Left lobe of liver (tissue), 2 donors: ENCODE data around the gene GSTO1. TPM values are rescaled to one million over a fixed set of nuclear protein-coding genes. Genes with fewer than 3 reads are reported as not detected.
"Not testable (repeated sequence)": the region's sequence is repeated elsewhere in the genome, so short reads cannot be mapped to it uniquely, and the experiment has no call there.

Experiments used
- ATAC-seq: fragments of 200-7000 bp; cut with Tn5 transposase; one replicate; pipeline ENCODE4 v1.9.1; 2020; ENCODE audit warnings: mild to moderate bottlenecking, moderate library complexity
- DNase-seq: peaks from one replicate; pipeline ENCODE4 v3.0.0-alpha.2; 2020; ENCODE audit warnings: low spot score
- total RNA-seq: library from RNA; stranded (reverse); gene quantifications from one replicate; pipeline ENCODE4 v1.2.1, GENCODE V29; 2021
- donor health status: DM: no; HTN: no; CAD: no; lungs with moderate emphysema.
- donor health status: DM: no; HTN: yes; CAD: no.

Gene GSTO1
- total RNA-seq, 1 donor from 2014 or later: 194 TPM

DNA sequence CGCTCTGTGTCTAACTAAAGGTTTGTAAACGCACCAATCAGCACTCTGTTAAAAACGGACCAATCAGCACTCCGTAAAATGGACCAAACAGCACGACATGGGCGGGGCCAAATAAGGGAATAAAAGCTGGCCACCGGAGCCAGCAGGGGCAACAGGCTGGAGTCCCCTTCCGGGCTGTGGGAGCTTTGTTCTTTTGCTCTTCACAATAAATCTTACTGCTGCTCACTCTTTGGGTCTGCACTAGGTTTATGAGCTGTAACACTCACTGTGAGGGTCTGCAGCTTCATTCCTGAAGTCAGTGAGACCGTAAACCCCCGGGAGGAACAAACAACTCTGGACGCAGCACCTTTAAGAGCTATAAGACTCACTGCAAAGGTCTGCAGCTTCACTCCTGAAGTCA is 5.8 kb upstream of the GSTO1 start:
- DNase-seq, ATAC-seq: not testable (repeated sequence)

DNA sequence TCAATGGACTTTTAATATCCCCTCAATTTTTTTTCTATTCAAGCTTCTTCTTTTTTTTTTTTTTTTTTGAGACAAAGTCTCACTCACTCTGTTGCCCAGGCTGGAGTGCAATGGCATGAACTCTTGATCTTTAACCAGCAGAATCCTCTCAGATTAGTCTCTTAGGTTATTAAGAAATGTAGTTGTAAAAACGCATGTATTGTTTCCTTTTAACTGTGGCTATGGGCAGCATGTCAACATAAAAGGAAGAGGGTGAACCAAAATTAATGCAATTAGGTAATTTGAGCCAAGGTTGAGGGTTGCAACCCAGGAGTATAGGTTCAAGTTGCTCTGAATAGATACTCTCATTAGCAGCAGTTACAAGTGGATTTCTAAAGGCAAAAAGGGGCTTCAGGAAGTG is 4.3 kb upstream of the GSTO1 start:
- no peak for ATAC-seq

DNA sequence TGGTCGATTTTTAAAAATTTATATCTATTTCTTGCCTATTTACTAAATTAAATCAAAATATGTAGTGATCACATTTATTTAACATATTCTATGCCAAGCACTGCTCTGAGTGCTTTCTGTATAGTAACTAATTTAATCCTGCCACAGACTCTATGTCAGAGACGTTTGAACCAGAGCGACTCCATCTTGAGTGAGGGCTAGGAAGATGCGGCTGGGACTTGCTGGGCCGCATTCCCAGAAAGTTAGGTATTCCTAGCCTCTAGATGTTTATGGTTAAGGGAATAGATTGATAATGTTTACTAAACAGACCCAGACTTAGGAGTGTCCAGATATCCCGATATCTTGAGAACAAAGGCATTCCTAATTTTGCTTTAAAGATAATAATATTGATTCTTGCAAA is 3.2 kb upstream of the GSTO1 start:
- ATAC-seq: no peak

More for the DNA sequence above, 4.3 kb upstream of the GSTO1 start:
- no peak for DNase-seq

DNA sequence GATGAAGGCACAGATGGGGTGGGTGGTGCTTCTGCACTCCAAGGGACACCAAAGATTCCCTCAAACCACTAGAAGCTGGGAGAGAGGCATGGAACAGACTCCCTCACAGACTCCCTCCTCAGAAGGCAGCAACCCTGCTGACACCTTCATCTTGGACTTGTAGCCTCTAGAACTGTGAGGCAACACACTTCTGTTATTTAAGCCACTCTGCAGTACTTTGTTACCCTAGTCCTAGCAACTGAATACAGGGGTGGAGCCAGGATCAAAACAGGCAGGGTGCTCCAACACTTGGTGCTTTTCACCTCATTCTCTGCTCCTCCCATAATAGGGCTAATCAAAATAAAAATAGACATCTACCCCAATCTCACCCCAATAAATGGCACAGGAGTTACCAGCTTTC is 2.3 kb upstream of the GSTO1 start:
- ATAC-seq: no peak

More for the DNA sequence above, 3.2 kb upstream of the GSTO1 start:
- no peak for DNase-seq

DNA sequence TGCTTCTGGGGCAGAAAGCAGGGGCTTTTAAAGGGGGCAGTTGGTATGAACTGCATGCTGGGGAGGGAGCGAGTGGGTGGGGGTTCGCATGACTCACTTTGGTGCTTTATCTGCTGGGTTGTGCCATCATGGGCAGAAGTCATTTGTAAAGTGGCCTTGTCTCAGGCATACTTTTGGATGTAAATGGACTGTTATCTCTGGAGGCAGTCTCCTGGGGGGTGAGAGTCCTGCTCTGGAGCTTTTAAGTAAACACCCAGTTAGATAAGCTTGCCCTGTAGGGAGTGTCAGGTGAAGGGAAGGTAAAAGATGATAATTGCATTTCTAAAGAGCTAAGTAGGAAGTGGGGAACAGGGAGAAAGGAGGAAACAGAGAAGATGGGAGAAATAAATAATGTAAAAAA is 1.6 kb upstream of the GSTO1 start:
- ATAC-seq: peak; percentile 55

More for the DNA sequence above, 2.3 kb upstream of the GSTO1 start:
- DNase-seq: no peak

GRCh38 chr10:104253606-104254410 is 884 bp upstream of the GSTO1 start:
- no peak for ATAC-seq
- no peak for DNase-seq

More for the DNA sequence above, 1.6 kb upstream of the GSTO1 start:
- peak; percentile 65 for DNase-seq

GRCh38 chr10:104255311-104255981 is 754 bp downstream of the GSTO1 start:
- ATAC-seq (peak; percentile 38), DNase-seq (no peak)

- ATAC-seq (peak; percentile 62), DNase-seq (no peak)
These were observed 1.8 kb downstream of the GSTO1 start for GRCh38 chr10:104256335-104256961.

DNA sequence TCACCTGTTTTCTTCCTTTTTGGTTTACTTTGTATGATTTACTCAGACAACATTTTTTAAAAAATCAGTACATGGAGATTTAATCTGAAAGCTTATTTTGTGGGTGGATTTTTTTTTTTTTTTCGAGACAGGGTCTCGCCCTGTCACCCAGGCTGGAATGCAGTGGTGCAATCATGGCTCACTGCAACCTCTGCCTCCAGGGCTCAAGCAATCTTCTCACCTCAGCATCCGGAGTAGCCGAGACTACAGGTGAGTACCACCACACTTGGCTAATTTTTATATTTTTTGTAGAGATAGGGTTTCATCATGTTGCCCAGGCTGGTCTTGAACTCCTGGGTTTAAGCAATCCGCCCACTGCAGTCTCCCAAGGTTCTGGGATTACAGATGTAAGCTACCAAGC is 2.5 kb downstream of the GSTO1 start:
- ATAC-seq (no peak), DNase-seq (no peak)

- no peak for DNase-seq
- ATAC-seq: peak; percentile 12
These were observed 3.5 kb downstream of the GSTO1 start for GRCh38 chr10:104258209-104258608.

DNA sequence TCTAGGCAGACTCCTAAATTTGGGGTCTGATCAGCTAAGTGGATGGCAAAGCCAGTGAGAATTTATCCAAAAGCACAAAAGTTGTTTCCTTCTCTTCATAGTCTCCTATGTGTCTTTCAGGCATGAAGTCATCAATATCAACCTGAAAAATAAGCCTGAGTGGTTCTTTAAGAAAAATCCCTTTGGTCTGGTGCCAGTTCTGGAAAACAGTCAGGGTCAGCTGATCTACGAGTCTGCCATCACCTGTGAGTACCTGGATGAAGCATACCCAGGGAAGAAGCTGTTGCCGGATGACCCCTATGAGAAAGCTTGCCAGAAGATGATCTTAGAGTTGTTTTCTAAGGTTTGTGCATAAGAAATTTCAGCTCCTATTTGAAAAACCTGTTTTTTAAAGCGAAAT is 4.8 kb downstream of the GSTO1 start:
- DNase-seq (no peak), ATAC-seq (no peak)

DNA sequence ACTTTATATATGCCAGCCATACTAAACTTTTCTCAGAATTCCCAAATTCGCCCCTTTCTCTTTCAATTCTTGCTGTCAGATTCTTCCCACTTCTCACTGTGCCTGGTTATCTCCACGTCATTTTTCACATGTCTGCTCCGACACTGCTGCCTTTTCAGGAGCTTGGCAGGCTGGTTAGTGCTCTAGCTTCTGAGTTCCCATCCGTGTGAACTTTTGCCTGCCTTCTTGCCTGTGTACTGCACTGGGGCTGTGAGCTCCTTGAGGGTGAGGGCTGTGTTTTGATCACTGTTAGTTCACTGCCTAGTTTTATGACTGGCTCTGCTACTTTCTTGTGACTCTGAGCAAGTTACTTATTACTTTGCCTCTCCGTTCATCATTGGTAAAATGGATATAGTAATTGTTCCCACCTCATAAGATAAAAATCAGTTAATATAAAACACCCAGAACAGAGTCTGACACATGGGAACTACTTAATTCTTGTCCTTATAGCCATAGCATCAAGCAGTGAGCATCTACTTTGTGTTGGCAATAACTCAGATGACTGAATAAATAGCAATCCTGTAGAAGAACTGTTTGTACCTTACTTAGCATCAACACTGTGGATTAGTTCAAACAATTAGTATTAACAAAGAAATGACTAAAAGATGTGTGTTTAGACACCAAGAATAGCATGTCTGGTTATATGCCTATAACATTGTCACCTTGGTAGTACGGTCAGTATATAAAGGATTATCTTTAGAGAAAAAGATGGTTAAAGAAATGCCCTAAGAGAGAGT is 5.5 kb downstream of the GSTO1 start:
- ATAC-seq: no peak
- DNase-seq: no peak

- no peak for ATAC-seq
- no peak for DNase-seq
These were observed 6.1 kb downstream of the GSTO1 start for GRCh38 chr10:104260775-104261115.

DNA sequence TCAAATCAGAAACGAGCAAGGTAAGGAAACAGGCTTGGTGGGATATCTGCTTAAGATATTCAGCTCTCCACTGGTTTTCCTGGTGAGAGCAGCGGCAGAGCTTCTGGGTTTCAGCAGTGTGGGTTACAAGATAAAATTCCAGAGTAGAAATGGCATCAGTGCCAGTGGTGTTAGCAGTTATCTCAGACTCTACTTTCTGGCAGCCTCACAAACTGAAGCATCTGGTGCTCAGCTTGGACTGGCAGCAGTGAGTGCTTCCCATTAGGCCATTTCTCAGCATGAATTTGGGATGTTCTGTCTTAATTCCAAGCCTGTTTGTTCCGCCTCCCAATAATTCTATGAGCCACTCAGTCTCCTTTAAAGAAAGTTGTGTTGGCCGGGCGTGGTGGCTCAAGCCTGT is 7.4 kb downstream of the GSTO1 start:
- ATAC-seq (no peak), DNase-seq (no peak)

DNA sequence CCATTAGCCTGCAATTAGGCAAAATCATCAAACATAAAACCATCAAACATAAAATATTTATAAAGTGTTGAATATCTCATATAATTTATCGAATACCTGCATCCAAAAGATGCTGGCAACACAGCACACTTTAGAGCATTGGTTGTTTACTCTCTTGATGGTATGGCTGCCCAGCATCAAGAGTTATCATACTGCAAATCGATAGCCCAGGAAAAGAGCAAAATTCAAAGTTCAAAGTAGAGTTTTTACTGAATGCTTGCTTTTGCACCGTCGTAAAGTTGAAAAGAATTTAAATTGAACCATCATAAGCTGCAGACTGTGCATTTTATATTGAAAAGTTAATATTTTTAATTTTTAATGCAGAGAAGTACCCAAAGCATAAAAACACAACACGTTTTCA is 10.1 kb downstream of the GSTO1 start:
- ATAC-seq (peak; percentile 12), DNase-seq (no peak)

DNA sequence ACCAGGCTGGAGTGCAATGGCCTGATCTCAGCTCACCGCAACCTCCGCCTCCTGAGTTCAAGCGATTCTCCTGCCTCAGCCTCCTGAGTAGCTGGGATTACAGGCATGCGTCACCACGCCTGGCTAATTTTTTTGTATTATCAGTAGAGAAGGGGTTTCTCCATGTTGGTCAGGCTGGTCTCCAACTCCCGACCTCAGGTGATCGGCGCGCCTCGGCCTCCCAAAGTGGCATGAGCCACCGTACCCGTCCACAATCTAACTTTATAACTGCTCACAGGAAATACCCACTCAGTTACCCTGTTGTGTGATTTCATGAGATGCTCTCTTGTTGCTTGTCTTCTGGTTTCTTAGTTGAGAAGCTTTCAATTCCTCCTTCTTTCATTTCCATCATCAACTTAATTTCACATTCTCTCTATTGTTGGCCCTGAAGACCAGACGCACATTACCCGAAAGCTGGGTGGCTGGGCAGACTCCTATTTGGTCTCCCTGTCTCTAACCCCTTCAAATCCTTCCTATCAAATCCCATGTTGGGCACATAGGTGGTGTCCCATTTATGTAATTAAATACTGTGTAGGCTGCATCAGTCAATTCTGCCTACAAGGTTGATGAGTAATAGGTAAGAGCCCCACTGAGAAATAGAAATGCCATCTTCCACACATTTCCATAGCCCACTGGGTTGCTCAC is 13.2 kb downstream of the GSTO1 start:
- ATAC-seq (no peak), DNase-seq (no peak)

GRCh38 chr10:104268405-104268712 is 13.7 kb downstream of the GSTO1 start:
- DNase-seq (no peak), ATAC-seq (peak; percentile 10)

DNA sequence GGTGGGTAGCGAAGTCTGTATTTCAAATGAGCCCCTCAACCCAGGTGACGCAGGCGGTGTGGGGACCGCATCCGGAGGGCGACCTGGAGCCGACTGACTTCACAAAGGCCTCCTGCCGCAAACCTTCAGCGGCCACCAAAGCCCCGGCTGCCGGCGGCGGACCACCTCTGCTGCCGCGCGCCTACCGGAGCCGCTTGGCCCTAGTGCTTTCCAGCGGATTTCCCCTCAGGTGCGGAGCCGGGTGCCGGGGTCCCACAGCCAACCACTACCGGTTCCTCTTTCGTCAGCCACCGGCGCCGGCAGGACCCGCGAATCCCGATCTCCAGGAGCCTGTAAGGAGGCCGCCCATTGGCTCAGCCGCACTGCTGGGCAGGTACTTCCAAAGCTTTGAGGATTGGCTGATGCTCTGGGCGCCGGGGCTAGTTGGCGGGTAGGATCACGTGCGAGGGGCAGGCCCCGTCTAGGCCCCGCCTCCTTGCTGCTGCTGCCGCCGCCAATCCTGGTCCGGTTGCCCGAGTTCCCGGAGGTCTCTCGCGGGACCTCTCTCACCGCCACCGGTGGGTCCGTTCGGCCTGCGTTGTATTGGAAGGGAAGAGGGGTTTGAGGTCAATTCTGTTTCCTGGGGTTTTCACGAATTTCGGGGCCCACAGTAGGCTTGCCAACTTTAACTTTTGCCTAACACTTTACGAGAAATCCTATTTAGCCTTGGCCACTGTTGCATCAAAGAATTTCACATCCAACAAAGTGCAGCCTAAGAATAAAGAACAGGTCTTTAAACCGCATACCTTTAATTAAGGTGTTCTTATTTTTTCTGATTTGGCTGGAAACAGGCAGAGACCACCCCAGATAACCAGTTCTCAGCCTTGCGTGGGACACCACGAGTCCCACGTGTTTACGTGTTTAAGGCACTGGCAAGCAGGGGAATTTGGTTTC is 14.3 kb downstream of the GSTO1 start, which contains the start of gene GSTO2:
Gene GSTO2 (plus strand): TSS at position 472 of the 933 bp plus-strand sequence. CDS start 5,732 bp downstream, outside the sequence.
- peak; percentile 95 for ATAC-seq
- peak; percentile 94 for DNase-seq

- DNase-seq (no peak), ATAC-seq (no peak)
These were observed 18.6 kb downstream of the GSTO1 start for GRCh38 chr10:104273286-104273685.
